GM19468 (cell line): Measurements from ENCODE around the gene DNASE2B.

Experiments used
- ATAC-seq: cut with Tn5 transposase; IDR thresholded peaks from one replicate; pipeline ENCODE4 v1.9.1; 2021; ENCODE audit warnings: mild to moderate bottlenecking, moderate library complexity, moderate number of reproducible peaks; ENCODE audit not compliant: unreplicated experiment; ENCODE audit errors: extremely low read depth

Gene DNASE2B, protein sequence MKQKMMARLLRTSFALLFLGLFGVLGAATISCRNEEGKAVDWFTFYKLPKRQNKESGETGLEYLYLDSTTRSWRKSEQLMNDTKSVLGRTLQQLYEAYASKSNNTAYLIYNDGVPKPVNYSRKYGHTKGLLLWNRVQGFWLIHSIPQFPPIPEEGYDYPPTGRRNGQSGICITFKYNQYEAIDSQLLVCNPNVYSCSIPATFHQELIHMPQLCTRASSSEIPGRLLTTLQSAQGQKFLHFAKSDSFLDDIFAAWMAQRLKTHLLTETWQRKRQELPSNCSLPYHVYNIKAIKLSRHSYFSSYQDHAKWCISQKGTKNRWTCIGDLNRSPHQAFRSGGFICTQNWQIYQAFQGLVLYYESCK

DNA sequence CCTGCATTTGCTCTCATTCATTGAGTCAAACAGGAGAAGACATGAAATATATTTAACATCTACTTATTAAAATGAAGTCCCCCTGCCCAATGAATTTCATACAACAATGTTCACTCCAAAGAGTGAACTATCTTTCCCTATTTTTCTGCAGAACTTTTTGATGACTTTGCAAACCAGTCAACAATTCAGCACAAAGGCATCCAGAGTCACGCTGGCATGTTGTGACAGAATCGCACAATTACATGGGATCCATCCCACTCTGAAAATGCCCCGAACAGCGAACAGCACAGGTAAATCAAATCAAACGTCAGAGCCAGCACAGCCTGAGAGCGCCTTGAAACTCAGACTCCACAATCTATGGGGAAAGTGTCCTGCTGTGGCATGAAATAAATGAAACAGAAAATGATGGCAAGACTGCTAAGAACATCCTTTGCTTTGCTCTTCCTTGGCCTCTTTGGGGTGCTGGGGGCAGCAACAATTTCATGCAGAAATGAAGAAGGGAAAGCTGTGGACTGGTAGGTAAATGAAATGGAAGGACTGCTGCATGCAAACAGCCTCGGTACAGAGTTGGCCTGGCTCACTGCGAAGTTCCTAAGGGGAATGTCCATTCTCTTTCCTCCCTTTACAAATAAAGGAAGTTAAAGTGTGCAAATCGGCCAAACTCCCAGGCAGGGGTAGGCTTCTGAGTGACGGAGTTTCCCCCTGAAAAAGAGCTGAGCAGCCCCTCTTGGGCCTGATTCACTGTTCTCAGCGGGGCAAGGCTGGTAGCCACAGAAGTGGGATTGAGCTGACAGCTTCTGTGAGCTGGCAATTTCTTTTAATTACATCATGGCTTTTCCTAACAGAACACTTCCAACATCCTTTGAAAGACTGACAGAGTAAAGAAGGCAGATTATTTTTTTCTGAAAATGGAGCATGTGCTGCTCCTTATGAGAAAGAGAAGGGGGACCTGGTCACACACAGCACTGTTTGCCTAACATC, at the start of gene DNASE2B:
Gene DNASE2B, plus strand, starts transcription at position 310 of the 981 bp plus-strand sequence. Its CDS starts 81 bp downstream, at position 391.
- no peak for ATAC-seq

DNA sequence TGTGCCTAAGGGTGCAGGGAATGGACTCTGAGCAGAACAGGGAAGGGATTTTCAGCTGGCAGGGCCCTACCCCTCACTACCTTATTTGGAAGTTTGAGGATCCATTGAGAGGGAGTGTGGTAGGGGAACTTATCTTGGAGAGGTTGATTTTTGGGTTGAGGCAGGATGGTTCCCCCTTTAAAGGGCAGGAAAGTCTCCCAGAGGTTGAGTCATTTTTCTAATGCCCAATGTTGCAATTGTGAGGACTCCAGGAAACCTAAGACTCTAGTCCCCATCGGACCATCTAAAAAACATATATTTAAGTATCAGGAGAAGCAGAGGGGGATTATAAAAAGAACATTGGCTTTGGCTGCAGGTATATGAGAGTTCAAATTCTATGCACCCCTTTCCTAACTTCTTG, 49.5 kb upstream of the DNASE2B start:
- no peak for ATAC-seq

DNA sequence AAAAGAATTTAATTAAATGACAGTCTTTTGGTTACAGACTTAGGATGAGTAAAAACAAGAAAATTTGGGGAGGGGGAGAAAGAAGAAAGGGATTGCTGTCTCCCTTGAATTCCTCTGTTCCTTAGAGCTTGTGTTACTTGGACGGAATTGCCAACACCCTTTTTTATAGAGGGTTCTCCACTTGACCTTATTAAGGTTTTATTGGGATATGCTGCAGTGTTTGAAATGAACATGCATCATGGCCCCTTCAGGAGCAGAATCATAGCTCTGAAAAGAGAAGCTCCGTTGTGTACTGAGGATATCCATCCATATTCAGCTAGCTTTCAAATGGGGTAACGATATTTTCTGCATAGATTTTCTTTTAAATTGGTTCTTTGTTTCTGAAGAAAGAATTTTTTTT, 48.2 kb upstream of the DNASE2B start:
- ATAC-seq: no peak

DNA sequence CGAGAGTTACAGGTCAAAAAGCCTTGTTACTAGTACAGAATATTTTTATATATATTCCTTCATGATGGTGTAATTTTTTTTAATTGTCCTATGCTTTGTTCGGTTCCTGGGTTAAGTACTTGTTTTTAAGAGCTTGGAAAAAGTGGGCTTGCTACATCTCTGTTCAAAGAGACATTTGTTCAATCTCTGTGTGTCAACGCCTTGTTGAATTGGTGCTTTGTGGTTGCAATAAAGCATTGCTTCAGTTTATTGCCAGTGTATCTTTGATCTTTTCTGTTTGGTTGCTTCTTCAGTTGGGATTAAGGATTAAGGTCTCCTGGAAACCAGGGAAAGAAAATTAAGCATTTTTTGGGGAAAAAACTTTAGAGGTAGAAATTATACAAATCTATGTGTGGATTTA, 47.7 kb upstream of the DNASE2B start:
- ATAC-seq: no peak

DNA sequence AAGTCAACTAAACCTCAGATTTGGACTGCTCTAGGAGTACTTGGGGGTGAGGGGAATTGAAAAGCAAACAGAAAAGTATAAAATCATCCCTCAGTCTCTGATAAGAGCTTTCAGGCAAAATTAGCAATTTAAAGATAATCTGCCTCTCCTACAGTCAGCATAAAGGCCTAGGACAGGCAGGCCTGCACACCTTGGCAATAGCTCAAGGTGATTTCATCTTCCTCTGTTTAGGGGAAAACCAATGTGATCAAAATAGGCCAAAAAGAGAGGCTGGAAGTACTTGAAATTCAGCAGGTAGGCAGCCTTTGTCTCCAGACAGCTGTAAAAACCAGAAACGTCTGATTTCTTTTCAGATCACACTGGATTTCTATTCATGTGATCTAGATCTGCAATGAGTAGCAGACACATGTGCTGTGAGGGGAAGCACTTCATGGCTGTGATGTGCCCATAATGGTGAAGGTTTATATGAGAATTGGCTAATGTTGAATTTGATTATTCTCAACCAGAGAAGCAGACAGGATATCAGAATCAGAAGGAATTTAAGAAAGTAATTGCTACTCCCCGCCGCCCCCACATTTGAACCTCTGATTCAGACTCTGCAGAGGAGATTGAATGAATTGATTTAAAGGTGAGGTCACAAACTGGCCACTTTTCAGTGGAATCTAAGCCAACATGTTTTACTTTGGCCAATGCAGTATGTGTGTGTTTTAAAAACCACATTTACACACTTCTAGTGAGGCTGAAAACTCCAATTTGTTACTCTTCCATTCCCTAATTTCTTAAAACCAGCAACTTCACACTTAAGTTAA, 45.8 kb upstream of the DNASE2B start:
- no peak for ATAC-seq

DNA sequence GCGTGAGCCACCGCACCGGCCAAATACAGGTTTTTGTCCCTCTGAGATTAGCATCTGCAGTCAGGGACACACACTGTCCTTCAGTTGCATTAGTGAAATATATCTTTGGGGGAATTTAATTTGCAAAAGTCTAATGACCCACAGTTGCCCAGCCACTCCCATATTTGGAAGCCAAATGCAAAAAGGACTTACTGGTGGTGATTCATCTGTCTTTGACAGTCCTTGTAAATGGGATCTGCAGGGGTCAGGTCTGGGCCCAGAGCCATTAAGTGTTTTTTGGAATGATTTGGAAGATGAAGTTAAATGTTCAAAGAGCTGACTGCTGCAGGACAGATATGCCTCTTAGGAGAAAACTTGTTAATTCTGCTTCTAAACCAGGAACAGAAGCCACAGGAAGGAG, 44.6 kb upstream of the DNASE2B start:
- no peak for ATAC-seq

DNA sequence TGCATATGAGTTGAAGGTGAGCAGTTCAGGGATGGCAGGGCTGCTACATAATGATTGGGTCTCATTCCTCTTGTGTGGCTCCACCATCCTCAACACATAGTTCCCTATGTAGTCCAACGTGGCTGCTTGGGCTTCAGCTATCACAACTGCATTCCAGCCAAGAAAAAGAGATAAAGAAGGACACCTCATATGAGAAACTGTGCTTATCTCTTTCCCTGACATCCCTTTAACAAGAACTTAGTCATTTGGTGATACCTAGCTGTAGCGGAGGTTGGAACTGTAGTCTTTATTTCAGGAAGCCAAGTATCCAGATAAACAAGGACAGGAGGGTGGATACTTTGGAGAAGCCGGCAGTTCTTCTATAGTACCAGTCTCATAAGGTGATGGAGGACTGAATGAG, 42.7 kb upstream of the DNASE2B start:
- no peak for ATAC-seq

DNA sequence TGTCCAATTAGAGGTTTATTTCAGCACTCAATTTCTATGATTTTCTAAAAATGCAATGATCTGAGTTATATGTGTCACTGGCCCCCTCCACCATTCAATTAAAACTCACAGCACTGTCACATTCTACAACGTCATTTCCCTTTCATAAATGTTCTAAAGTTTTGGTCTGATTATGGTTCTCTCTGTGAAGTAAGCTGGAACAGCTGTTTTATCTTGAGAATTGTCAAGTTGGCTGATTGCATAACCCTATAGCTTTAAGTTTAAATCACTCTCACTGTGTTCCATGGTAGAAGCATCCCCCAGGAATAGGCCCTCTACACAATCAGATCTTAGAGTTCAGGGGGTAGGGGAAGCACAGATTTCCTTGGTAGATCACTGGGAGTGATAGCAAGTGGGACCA, 41.4 kb upstream of the DNASE2B start:
- ATAC-seq: no peak

DNA sequence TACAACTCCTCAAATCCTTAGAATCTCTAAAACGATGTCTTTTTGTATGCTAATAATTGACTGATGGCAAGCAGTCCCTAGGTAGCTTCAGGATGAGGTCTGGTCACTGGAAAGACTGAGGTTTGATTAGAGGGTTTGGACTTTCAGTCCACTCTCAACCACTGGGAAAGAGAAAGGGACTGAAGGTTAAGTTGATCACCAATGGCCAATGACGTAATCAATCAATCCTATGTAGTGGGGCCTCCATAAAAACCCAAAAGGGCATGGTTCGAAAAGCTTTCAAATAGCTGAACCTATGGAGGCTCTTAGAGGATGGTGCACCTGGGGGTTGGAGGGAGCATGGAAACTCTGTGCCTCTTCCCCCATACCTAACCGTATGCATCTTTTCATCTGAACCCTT, 39.6 kb upstream of the DNASE2B start:
- no peak for ATAC-seq

DNA sequence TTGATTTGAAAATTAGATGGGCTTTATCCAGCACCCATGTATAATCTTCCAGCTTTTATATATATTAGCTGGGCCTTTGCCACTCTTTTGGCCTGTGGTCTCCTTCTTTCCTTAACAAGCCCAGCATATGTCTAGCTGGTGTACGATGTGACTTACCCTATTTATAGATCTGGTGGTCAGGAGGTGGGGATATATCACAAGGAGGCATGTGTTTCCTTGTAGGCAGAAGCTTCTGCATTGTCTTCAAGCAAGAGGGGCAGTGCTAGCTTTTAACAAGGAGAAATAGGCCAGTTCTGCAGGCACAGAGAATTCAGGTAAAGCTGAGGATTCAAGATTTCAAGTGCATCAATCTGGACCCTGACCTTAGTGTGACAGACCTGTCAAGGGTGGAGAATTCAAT, 38.0 kb upstream of the DNASE2B start:
- ATAC-seq: no peak

DNA sequence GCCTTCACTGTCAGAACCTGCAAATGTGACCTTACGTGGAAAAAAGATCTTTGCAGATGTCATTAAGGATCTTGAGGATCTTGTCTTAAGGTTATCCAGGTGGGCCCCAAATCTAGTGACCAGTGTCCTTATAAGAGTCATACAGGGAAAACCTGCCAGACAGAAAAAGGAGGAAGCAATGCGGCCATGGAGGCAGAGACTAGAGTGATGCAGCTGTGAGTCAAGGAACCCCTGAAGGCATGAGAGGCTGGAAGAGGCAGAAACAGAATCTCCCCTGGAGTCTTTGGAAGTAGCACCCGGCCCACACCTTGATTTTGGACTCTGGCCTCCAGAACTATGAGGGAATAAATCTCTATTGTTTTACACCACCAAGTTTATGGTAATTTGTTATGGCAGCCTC, 36.5 kb upstream of the DNASE2B start:
- ATAC-seq: no peak

DNA sequence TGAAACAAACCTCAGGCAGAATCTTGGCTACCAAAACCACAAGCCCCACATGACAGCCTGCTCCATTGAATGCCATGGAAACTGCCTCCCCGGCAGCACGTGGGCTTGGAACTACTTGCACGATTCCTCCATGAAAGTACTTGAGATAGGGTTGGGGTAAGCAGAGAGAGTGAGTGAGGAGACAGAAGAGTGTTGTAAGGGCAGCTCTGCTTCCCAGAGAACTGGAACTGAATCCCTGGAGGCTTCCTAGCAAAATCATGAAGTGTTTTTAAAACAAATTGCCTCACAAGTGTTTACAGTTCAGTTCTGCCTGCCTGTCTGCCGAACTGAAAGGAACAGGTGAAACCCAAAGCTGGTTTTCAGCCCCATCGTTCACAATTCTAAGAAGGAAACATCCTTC, 35.3 kb upstream of the DNASE2B start:
- ATAC-seq: no peak

DNA sequence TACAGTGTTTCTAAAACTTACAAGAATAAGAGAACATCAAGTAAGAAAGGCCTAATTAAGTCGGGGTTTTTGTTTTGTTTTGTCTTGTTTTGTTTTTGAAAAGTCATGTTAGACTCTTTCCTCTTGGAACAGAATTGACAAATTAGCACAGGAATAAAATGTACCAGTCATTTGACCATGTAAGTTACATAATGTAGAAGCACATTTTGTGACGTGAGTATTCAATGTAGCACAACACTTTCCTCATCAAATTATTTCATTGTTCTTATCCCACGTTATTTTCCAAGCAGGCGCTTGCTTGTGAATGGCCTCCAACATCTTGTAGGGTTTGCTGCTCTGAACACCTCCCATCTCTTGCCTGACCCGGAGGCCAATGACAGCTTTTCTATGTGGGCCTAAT, 34.7 kb upstream of the DNASE2B start:
- ATAC-seq: no peak

DNA sequence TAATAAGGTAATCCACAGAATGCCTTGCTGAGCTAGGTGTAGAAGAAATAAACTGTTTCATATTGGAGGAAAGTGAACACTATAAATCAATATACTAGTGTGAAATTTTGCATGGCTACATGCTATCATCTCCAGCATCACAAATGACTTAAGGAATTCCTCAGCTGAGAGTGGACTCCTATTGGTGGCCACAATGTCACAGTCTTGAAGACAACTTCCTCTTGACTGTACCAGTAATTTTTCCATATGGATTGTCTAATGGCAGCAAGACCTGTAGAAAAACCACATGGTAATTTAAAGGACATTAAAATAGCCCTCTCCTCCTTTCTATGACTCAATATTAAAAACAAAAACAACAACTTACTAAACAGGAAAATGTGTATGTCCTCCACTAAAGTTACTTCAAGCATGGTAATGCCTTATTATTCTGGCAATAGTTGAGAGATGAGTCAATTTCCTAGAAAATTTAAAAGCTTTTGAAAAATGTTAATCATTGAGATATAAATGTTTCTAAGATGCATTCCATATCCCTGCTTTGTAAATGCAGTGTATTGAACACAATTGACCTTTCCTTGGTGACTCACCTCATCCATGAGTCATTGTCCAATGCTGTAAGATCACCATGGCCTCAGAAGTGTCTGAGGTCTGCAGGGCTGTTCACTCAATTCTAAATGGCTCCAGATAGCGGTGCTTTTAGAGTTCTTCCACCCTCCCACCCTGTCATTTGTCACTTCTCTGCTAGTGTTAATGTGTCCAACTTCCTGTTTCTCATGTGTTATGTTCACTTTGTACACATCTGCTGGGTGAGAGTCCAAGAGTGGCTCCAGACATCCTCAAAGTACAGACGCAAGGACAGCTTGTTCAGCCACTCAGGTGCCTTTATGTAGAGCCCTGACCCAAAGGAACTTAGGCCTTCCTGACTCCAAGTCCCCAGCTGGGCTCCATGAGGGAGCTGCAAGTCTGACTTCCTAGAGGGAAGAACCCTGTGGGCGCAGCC, 32.8 kb upstream of the DNASE2B start:
- no peak for ATAC-seq

DNA sequence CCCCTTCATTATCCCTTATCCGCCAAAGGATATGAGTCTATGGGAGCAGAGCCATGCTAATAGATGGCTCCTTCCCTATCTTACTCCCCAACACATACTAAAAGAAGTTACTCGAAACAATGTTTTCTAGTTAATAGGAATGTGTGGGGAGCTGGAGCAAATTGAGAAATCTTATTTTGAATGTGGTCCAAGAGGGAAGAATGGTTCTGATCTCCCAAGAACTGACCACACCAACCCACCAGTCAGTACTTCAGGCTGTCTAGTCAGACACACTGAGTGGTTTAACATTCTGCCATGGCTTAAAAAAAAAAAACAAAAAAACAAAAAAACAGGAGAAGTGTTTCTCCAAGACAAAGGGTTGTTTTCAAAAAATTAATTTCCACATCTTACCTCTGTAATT, 31.5 kb upstream of the DNASE2B start:
- no peak for ATAC-seq

DNA sequence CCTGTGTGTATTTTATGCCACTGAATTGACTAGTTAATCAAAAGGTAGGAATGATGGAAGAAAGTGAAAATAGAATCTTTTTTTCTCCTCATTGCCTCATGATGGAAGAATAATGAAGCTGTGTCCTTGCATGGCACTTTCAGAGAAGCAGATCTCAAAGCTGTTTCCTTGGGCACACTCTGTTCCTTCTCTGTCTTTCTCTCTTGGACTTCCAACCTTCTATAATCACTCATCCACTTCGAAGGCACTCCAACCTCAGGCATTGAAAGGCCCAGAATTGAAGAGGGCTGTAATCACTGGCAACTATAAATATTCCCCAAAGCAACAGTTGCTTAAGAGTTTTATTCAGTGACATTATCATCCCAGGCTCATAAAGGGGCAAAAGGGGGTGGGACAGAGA, 31.1 kb upstream of the DNASE2B start:
- ATAC-seq: no peak

DNA sequence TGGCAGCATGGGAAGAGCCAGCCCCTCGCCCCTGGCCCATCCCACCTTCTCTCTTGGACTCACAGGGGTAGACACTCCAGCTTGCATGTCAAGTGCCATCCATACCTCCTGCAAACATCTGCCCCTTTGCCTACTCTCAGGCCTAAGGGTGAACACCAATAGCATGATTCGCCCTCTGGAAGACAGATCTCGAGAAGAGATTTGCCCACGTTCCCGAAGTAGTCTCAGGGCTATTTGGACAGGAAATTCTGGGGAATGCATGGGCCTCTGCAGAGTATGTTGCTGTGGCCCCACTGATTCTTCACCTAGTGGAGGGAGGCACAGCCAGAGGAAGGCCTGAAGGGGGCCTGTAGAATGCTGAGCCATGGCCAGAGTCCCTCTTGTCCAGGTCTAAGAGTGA, 29.8 kb upstream of the DNASE2B start:
- ATAC-seq: no peak

DNA sequence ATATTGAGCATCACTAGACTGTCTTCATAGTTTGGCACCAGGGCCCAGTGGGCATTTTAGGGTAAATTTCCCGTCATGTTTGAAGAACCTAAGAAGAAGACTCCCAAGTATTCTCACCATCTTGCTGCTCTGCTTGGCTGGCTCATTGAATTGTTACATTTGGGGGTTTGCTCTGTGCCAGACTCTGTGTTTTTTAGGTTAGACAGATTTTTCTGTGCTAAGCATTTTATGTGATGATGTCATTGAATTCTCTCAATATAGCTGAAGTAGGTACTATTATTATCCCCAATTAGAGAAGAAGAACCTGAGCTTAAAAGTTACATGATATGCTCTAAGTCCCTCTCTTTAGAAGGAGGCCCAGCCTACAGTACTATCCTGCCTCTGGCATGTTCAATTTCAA, 28.0 kb upstream of the DNASE2B start:
- ATAC-seq: no peak

DNA sequence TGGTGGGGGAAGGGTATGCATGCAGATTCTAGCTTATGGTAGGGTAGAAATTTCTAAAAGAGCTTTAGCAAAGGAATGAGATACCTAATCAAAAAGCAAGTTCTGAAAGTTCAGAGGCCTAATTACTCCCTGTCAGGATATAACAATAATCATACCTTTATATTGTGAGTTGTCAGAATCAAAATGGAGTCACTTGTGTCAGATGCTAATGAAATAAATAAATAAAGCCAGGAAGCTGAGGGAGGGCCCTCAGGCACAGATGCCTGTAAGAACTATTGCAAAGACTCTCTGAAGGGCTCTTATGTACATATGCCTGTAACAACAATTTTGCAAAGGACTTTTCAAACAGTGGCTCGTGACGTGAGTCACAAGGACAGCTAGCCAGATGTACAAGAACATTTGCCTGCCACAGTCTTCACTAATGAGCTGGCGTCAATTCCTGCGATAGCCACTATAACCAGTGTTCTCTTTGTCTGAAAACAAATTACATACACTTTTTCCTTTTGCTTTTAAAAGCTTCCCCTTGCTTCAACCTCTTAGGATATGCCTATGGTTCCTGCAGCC, 27.4 kb upstream of the DNASE2B start:
- no peak for ATAC-seq
